GM21515 (cell line): ENCODE results near the gene PLCB4.

ENCODE experiments used
- ATAC-seq: cut with Tn5 transposase; IDR thresholded peaks from one replicate; pipeline ENCODE4 v1.9.1; 2021; ENCODE audit not compliant: unreplicated experiment

Gene PLCB4

GRCh38 chr20:9212735-9213134, 143.8 kb downstream of the PLCB4 start:
- ATAC-seq, result no peak

GRCh38 chr20:9214685-9215084, 145.8 kb downstream of the PLCB4 start:
- ATAC-seq, result no peak

DNA sequence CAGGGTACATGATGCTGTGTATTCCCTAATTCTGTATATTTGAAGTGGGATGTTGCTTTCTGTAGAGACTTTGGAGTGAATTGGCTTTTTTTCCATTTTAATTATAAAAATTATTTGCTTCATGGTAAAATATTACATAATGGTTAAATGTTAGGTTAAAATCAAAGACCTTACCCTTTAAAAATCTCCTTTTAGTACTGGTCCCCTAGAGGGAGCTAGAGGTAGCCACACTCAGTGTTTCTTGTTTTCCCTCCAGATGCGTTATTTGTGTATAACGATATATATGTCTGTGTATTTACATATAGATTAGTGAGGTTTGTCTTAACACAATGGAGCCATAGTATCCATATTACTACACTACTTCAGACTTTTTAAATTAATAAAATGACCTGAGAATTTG, 146.7 kb downstream of the PLCB4 start:
- ATAC-seq, result no peak

DNA sequence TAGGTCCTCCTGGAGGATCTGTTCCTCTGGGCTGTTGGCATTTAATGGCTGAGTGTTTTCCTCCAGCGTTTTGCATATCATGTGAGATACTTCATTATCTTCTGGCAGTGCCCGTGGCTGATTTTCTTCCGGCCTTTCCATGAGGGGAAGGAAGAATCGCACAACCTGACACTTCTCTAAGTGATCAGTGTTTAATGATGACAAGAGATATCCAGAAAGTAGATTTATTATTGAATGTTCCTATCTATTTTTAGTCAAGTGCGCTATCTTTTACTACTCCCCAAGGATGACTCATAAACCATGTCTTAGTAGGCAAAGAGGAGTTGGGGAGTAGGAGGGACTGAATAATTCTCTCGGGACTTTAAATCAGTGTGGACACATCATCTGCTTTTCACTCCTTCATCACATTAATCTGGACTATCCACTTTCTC, 149.7 kb downstream of the PLCB4 start:
- ATAC-seq, result no peak

- ATAC-seq, result no peak
Observed at GRCh38 chr20:9220874-9221547, 152.1 kb downstream of the PLCB4 start.

GRCh38 chr20:9223296-9223695, 154.4 kb downstream of the PLCB4 start:
- no peak for ATAC-seq

- ATAC-seq, result no peak
Observed at GRCh38 chr20:9225879-9226278, 157.0 kb downstream of the PLCB4 start.

DNA sequence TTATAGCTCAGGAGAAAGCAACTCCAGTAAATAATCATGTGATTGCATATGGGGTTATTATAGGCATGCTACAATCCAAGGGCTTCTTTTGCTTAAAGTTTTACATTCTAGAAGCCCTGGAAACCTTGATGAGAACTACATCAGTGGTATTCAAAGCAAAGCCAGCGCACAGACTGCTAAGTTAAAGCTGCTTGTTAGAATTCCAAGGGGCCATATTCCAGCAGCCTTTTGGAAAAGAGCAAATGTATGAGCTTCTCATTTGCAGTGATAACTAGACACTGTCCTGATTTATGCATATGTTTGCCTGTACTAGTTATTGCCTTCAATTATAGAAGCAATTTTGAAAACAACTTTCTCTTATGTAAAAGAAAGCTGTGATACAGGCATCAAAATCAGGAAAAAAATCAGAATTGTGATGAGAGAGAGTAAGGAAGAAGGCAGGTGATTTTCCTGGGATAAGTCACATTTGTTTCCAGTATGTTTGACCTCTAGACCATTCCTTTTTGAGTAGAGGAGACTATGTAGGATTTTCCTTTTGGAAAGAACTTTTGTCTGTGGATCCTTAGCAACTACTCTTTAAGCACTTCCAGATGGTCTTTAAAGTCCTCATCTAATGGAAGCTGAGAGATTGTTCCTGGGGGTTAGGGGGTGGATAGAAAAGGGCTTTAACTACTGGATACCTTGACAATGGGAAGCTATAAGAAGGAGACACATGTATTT, 159.2 kb downstream of the PLCB4 start:
- no peak for ATAC-seq

DNA sequence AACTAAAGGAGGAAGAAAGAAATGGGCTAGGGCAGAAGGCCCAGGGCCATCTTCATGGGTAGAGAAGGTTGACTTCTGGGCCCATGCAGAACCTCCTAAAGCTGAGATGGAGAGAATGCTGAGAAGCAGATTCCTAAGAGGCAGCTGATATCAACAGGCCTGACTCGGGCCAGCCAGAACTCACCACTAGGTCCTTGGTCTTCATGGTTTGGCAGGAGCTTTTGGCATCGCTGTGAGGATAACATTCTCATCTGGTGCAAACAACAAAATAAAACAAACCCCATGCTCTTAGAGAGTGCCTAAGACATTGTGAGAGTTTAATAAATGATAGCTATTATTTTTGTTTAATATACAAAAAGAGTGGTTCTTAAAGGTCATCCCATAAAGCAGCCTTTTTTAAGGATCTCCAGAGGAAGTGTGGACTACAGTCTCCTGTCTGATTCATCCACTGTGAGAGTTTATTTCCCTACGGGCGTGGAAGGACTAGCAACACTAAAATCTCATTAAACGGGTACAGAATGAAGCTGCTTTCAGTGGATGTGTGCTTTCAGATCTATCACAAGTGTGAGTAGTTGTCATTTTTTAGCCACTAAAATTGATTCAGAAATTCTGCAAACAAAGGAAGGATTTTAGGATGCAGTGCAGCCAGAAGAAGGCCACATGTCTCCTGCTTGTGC, 160.0 kb downstream of the PLCB4 start:
- ATAC-seq, result no peak

GRCh38 chr20:9230406-9230805, 161.5 kb downstream of the PLCB4 start:
- no peak for ATAC-seq

GRCh38 chr20:9233804-9234203, 164.9 kb downstream of the PLCB4 start:
- ATAC-seq, result no peak

GRCh38 chr20:9235518-9235917, 166.6 kb downstream of the PLCB4 start:
- no peak for ATAC-seq

- no peak for ATAC-seq
Observed at GRCh38 chr20:9236458-9236857, 167.6 kb downstream of the PLCB4 start.

- ATAC-seq, result no peak
Observed at GRCh38 chr20:9241232-9241692, 172.4 kb downstream of the PLCB4 start.

DNA sequence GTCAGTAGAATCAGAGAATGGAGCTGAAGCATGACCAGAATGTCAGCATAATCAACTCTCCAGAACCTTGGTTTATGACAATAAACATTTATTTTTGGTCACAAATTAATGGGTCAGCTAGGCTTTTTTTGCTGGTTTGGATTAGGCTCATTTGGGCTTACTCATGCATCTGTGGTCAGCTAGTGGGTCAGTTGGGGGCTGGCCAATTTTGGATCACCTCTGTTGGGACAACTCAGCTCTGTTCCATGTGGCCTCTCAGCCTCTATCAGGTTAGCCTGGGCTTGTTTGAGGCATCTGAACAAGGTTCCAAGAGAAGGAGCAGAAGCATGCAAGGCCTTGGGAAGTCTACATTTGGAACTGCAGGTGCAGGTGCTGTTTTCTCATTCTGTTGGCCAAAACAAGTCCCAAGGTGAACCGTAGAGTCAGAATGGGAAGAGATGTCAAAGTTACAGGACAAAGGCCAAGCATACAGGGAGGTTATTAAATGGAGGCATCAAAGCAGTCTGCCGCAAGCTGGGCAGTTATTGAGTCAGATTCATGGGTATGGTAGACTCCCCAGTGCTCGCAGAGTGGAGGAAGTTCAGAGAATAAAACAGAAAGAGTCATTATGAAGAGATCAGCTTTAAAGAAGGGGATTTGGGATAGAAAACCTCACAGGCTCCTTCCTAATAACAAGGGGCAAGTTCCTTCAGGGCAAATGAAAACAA, 173.0 kb downstream of the PLCB4 start:
- no peak for ATAC-seq

GRCh38 chr20:9243986-9244385, 175.1 kb downstream of the PLCB4 start:
- ATAC-seq, result no peak

DNA sequence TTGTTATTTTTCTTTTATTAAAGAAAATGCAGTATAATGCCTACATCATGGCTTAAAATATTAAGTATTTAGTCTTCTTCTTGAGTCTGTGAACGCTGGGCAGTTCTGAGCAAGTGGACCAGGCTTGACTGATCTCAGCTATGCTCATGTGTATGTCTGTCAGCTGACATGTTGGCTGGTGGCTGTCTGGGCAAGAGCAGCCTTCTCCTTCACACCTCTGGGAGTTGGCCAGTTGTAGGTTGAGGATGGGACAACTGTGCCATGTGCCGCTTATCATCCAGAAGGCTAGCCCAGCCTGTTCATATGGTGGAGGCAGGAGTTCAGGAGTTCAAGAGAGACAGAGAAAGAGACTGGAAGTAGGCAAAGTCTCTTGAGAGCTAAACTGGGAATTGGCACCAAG, 175.9 kb downstream of the PLCB4 start:
- no peak for ATAC-seq

GRCh38 chr20:9246731-9247130, 177.8 kb downstream of the PLCB4 start:
- ATAC-seq, result no peak

DNA sequence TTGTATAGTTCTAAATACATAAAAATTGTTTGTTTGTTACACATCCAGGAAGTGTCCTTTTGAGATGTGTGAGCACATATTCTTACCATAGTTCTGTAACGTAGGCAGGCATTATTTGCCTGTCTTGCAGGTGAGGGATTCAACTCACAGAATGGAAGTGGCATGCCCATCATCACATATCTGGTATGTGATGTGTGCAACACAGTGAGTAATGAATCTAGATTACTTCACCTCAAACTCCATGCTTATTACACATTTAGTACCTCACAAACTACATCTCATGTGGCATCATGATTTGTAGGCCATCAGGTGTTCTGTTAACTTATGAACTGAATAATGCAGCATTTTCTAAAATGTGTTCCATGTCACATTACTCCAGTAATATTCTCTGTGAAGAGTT, 181.6 kb downstream of the PLCB4 start:
- no peak for ATAC-seq

DNA sequence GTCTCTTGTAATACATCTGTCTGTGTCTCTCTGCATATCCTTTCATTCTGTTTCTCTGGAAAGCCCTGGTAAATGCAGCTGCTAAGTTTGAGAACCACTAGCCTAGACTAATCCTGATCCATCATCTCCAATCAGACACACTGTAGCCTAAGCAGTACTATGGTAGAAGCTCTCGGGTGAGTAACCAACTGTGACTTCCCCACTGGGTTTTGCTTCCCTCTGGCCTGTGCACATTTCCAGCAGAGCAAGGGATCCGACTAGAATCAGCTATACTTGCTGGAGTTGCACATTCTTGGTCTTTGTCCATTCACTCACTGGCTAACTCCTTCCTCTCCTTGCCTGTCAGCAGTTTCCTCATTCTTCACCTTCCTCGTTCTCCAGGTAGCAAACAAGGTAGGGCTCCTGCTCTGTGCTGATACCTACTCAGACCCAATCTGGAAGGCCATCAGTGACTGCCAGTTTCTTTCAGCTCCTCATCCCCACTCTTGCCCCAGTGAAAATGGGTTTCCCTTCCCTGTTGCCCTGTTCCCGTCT, 184.2 kb downstream of the PLCB4 start:
- ATAC-seq, result no peak

DNA sequence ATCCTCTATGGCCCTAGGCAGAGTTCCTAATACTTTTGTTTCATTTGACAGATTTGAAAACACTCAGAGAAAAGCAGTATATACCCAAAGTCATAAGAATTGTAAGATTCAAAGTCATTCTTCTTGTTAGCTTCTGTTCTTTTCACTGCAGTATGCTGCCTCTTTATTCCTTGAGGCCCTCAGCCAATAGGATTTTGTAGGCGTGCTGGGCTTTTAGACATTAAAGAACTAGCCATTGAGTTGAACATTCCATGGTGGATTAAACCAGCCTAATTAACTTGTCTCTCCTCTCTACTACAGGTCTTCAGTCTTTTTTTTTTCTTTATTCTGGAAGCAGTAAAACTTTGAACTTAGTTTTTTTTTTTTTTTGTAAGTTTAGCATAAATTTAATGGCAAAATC, 186.3 kb downstream of the PLCB4 start:
- no peak for ATAC-seq
